Glutamatergic neuron (in vitro differentiated cells): ENCODE data around the gene HAVCR1. TPM values are rescaled to one million over a fixed set of nuclear protein-coding genes. Genes with fewer than 3 reads are reported as not detected.
"Not testable (repeated sequence)": the region's sequence is repeated elsewhere in the genome, so short reads cannot be mapped to it uniquely, and the experiment has no call there.

Source experiments
- DNase-seq: peaks from one replicate; pipeline ENCODE4 v3.0.0; 2022
- H3K27ac Mint-ChIP-seq: one replicate; pipeline ENCODE4 v1.8.0; 2020; ENCODE audit warnings: mild to moderate bottlenecking, mixed read lengths, inconsistent platforms; ENCODE audit not compliant: unreplicated experiment
- H3K27me3 Mint-ChIP-seq: one replicate; pipeline ENCODE4 v1.8.0; 2020; ENCODE audit warnings: mild to moderate bottlenecking, moderate library complexity, mixed read lengths, inconsistent platforms; ENCODE audit not compliant: unreplicated experiment
- H3K36me3 Mint-ChIP-seq: one replicate; pipeline ENCODE4 v1.8.0; 2020; ENCODE audit warnings: mild to moderate bottlenecking, mixed read lengths, inconsistent platforms; ENCODE audit not compliant: unreplicated experiment
- H3K4me1 Mint-ChIP-seq: one replicate; pipeline ENCODE4 v1.8.0; 2020; ENCODE audit warnings: mild to moderate bottlenecking, low read depth, mixed read lengths, inconsistent platforms; ENCODE audit not compliant: unreplicated experiment
- H3K4me3 Mint-ChIP-seq: one replicate; pipeline ENCODE4 v1.8.0; 2020; ENCODE audit warnings: mild to moderate bottlenecking, mixed read lengths, inconsistent platforms; ENCODE audit not compliant: unreplicated experiment
- H3K9me3 Mint-ChIP-seq: one replicate; pipeline ENCODE4 v1.8.0; 2020; ENCODE audit warnings: mild to moderate bottlenecking, moderate library complexity, mixed read lengths, inconsistent platforms; ENCODE audit not compliant: unreplicated experiment
- total RNA-seq: library from RNA; stranded (reverse); fragmentation: NEBNext Ultra II Directional; extraction: Animal tissue kit (Norgen Biotek cat#: 25700); gene quantifications from one replicate; pipeline ENCODE4 v1.2.1, GENCODE V29; 2021; ENCODE audit not compliant: unreplicated experiment
- TF ChIP-seq, protein P1 (sequence below): fragments of 200-600 bp; sonication (generic); IDR thresholded peaks from one replicate; pipeline ENCODE4 v1.5.0; 2021; ENCODE audit not compliant: partially characterized antibody, unreplicated experiment

Gene HAVCR1
- total RNA-seq, 1 donor from 2014 or later: not detected

DNA sequence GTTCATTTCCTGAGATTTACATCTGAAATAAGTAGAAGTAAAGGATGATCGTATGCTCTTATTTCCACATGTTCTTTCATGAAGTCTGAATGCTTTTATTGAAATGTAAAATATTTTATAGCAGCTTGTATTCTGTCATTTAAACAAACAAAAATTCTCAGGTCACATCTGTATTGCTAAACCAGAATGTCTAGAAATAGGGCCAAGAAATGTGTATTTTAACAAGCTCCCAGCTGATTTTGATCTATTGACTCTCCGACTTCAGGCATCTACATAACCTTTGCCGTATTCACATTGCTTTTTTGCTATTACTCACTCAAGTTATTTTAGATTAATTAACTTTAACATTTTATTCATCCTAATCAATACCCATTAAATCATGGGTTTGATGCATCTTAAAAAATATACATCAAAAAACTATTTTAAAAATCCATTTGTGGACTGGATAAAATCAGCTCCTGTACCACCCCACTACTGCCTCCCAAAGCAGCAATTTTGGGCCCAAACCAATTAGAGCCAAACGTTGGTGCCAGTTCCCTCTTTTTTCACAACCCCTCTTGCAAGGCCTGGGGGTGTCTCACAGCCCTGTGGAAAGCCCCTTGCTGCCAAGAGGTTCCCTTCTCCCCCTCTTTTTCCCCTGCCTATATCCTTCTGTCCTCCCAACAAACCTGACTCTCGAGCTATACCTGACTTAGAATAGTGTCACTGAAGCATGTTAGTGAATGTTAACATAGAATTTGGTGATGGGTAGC is 34.5 kb downstream of the HAVCR1 start:
- no peak overlapping the region for H3K4me3 Mint-ChIP-seq
- H3K27ac Mint-ChIP-seq: no peak overlapping the region
- no peaks in the 10 kb centered on the region for H3K4me1 Mint-ChIP-seq
- H3K27me3 Mint-ChIP-seq: peaks cover 3% of the 10 kb centered on the region
- TF ChIP-seq, protein P1, sequence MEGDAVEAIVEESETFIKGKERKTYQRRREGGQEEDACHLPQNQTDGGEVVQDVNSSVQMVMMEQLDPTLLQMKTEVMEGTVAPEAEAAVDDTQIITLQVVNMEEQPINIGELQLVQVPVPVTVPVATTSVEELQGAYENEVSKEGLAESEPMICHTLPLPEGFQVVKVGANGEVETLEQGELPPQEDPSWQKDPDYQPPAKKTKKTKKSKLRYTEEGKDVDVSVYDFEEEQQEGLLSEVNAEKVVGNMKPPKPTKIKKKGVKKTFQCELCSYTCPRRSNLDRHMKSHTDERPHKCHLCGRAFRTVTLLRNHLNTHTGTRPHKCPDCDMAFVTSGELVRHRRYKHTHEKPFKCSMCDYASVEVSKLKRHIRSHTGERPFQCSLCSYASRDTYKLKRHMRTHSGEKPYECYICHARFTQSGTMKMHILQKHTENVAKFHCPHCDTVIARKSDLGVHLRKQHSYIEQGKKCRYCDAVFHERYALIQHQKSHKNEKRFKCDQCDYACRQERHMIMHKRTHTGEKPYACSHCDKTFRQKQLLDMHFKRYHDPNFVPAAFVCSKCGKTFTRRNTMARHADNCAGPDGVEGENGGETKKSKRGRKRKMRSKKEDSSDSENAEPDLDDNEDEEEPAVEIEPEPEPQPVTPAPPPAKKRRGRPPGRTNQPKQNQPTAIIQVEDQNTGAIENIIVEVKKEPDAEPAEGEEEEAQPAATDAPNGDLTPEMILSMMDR: no peak
- no peak for DNase-seq
- H3K36me3 Mint-ChIP-seq: no peaks in the 10 kb centered on the region
- H3K9me3 Mint-ChIP-seq: no peaks in the 10 kb centered on the region

DNA sequence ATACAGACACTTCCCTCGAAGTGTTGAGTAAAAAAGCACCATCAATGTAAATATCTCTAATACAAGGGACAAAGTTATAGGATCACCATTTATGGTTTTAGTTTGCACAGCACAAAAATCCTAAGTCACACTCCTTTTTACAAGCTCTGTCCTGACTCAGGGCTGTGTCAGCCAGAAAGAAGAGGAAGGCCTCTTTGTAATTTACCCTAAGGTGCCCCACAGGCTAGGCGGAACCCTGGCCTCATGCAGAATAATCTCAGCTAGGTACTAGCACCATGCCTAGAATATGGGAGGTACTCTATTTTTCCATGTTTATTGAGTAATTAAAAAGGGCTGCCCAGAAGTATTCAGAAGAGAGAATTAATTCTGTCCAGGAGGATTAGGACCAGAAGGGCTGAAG is 36.9 kb downstream of the HAVCR1 start:
- H3K27ac Mint-ChIP-seq: no peak overlapping the region
- H3K36me3 Mint-ChIP-seq: no peaks in the 10 kb centered on the region
- H3K4me3 Mint-ChIP-seq: no peak overlapping the region
- H3K27me3 Mint-ChIP-seq: peaks cover 3% of the 10 kb centered on the region
- DNase-seq: no peak
- H3K4me1 Mint-ChIP-seq: no peaks in the 10 kb centered on the region
- H3K9me3 Mint-ChIP-seq: peaks cover 2% of the 10 kb centered on the region
- TF ChIP-seq, protein P1: no peak

DNA sequence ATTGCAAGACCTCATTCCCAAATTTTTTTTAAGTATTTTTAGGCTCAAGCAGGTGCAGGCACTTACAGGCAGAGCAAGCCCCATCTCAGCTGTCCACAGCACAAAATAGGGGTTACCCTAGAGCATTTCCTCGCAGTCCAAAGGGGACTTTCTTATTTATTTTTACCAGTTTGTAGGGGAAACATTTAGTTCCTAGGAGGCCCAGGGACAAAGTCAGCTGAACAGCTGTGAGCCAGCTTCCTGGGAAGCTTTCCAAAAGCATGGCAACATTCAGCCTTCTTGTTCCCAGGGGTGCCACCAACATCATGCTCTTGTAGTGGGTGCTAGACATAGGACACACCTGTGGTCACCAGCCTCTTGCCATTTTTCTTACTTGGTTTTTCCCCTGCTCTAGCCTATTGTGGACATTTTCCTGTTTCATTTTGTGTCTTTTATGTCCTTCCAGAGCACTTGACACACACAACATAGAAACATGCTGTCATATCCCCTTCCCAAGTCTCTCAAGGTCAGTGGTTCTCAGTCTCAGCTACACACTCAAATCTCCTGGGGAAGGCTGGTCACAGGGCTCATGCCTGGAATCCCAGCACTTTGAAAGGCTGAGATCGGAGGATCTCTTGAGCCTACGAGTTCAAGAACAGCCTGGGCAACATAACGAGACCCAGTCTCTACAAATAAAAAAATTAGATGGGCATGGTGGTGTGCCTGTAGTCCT is 38.2 kb downstream of the HAVCR1 start:
- peaks cover 2% of the 10 kb centered on the region for H3K9me3 Mint-ChIP-seq
- H3K4me1 Mint-ChIP-seq: no peaks in the 10 kb centered on the region
- no peak for DNase-seq
- H3K27ac Mint-ChIP-seq: no peak overlapping the region
- TF ChIP-seq, protein P1: no peak
- H3K4me3 Mint-ChIP-seq: no peak overlapping the region
- peaks cover 3% of the 10 kb centered on the region for H3K27me3 Mint-ChIP-seq
- H3K36me3 Mint-ChIP-seq: no peaks in the 10 kb centered on the region

DNA sequence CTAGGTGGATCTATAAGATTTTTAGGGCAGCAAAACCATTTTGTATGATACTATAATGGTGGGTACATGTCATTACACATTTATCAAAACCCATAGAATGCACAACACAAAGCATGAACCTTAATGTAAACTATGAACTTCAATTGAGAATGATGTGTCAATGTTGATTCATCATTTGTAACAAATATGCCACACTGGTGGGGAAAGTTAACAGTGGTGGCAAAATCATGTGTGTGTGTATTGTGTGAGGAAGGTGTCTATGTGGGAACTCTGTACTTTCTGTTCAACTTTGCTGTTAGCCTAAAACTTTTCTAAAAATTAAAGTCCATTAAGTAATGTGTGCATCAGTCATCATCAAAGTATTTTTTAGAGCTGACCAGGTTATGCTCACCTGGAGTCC is 38.9 kb downstream of the HAVCR1 start:
- peaks cover 2% of the 10 kb centered on the region for H3K9me3 Mint-ChIP-seq
- no peak for DNase-seq
- H3K4me3 Mint-ChIP-seq: no peak overlapping the region
- no peak overlapping the region for H3K27ac Mint-ChIP-seq
- no peaks in the 10 kb centered on the region for H3K36me3 Mint-ChIP-seq
- TF ChIP-seq, protein P1: no peak
- H3K27me3 Mint-ChIP-seq: peaks cover 3% of the 10 kb centered on the region
- no peaks in the 10 kb centered on the region for H3K4me1 Mint-ChIP-seq

DNA sequence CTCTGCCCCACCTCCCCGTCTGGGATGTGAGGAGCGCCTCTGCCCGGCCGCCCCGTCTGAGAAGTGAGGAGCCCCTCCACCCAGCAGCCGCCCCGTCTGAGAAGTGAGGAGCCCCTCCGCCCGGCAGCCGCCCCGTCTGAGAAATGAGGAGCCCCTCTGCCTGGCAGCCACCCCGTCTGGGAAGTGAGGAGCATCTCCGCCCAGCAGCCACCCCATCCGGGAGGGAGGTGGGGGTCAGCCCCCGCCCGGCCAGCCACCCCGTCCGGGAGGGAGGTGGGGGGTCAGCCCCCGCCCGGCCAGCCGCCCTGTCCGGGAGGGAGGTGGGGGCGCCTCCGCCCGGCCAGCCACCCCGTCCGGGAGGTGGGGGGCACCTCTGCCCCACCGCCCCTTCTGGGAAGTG is 44.8 kb downstream of the HAVCR1 start:
- not testable (repeated sequence) for H3K4me3 Mint-ChIP-seq, DNase-seq, H3K27ac Mint-ChIP-seq, H3K36me3 Mint-ChIP-seq, H3K27me3 Mint-ChIP-seq, H3K4me1 Mint-ChIP-seq
- peaks cover 13% of the 10 kb centered on the region for H3K9me3 Mint-ChIP-seq
